Measurements from ENCODE around the gene RFXAP.

DNA sequence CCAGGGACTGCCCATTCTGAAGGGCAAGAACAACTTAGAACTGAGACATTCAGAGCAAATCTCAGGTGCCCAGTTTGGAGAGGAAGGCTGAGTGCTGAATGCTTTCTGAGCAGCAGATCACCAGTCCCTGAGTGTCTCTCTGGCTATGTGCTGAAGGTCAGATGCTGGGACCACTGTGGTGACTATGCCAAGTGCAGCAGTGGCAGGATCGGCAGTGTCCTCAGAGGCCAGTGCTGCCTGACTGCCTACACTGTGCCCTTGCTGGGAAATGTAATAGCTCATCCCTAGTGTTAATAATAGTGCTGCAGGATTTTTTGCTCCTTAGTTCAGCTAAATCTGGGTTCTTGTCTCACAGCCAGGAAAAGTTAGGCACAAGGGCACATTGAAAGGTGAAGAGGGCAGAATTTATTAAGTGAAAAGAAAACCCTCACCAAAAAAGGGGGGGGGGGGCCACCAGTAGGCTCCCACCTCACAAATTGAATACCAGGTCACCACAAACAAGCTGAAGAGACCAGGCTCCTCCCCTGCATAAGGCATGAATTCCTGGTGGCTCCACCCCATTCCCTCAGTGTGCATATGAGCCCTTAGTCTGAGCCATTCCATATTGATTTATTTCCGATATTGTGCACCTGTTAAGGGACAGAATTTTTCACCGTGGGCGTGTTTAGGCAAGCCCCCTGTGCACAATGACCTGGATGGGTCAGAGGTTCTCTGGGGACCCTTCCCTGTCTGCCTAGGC lies 18.5 kb downstream of the RFXAP start:
- TF ChIP-seq POLR2A (IDR thresholded peaks at IDR 0.05; ENCODE audit: low read length), result no peak
- no peak for TF ChIP-seq GATA1 (IDR thresholded peaks at IDR 0.05; ENCODE audit: low read depth, low read length)
